Measurements from ENCODE around the gene C11orf98.

Gene C11orf98

DNA sequence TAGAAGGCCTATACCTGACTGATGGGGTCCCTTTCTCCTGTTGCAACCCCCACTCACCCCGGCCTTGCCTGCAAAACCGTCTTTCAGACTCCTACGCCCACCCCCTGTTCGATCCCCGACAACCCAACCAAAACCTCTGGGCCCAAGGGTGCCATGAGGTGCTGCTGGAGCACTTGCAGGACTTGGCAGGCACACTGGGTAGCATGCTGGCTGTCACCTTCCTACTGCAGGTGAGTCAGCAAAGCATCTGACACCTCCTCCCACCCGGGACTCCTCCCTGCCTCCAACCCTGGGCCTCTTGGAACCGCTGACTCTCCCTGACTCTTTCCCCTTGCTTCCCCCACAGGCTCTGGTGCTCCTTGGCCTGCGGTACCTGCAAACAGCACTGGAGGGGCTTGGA lies 50.7 kb downstream of the C11orf98 start:
- Histone ChIP-seq H3K4me1 (peaks cover 28 to 53% (median 35%) of the 10 kb centered on the region in 10 experiments), H3K9ac (peak overlapping the region in 4 of 11 experiments; percentile 21 to 37 (median 30); a peak in 1 of 22 replicates), H3K27me3 (no peaks in the 10 kb centered on the region), H3K36me3 (peaks cover 12 to 56% (median 30%) of the 10 kb centered on the region in 11 experiments; a peak in 21 of 22 replicates), H3K4me2 (peak overlapping the region in 1 of 11 experiments; percentile 1; a peak in 1 of 22 replicates), H3K27ac (peak overlapping the region in 4 of 11 experiments; percentile 7 to 91 (median 84); a peak in 4 of 22 replicates), H3K9me3 (replicated peaks in 1 of 11) (no peaks in the 10 kb centered on the region), H3K4me3 (no peak overlapping the region), H4K20me1 (peaks cover 0 to 8% (median 0%) of the 10 kb centered on the region in 11 experiments; a peak in 2 of 22 replicates)
- TF ChIP-seq Cebpa-rat (IDR thresholded peaks at IDR 0.05) = no peak

- TF ChIP-seq Cebpa-rat (IDR thresholded peaks at IDR 0.05) = no peak
- peak overlapping the region in 9 of 11 experiments; percentile 31 to 91 (median 88); a peak in 15 of 22 replicates for H3K9ac ChIP-seq
Observed at GRCh38 chr11:62613291-62613778, 51.7 kb downstream of the C11orf98 start.

More at GRCh38 chr11:62613291-62613778, 51.7 kb downstream of the C11orf98 start:
- Histone ChIP-seq H3K4me2 (peak overlapping the region in 7 of 11 experiments; percentile 31 to 100 (median 60); a peak in 7 of 22 replicates), H3K27ac (peak overlapping the region in 10 of 11 experiments; percentile 9 to 91 (median 84); a peak in 19 of 22 replicates), H4K20me1 (peaks cover 0 to 12% (median 0%) of the 10 kb centered on the region in 11 experiments; a peak in 2 of 22 replicates), H3K9me3 (replicated peaks in 1 of 11) (no peaks in the 10 kb centered on the region), H3K4me1 (peaks cover 36 to 58% (median 41%) of the 10 kb centered on the region in 10 experiments), H3K4me3 (peak overlapping the region in 2 of 10 experiments; percentile 72 to 81; a peak in 2 of 20 replicates), H3K36me3 (peaks cover 15 to 65% (median 30%) of the 10 kb centered on the region in 11 experiments), H3K27me3 (no peaks in the 10 kb centered on the region)
